Measurements from ENCODE around the gene RPS6KA2.

RPS6KA2 gene

DNA sequence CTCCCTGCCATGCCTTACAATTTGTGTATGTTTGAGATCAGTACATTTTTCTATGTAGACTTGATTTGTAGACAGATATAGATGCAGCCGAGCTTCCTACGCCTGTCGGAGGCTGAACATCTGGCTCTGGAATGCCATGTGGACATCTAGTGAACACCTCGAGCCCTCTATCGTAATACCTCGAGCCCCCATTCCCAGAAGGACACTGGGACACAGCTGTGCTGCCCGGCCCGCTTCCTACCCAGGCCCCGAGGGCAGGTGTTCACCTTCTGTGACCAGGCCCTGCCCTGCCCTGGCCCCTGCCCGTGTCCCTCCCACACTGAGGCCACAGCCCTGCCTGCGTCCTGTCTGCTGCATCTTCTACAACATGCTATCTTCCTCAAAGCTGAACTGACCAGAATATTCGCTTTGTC is 12.9 kb downstream of the RPS6KA2 start:
- DNase-seq = no peak

DNA sequence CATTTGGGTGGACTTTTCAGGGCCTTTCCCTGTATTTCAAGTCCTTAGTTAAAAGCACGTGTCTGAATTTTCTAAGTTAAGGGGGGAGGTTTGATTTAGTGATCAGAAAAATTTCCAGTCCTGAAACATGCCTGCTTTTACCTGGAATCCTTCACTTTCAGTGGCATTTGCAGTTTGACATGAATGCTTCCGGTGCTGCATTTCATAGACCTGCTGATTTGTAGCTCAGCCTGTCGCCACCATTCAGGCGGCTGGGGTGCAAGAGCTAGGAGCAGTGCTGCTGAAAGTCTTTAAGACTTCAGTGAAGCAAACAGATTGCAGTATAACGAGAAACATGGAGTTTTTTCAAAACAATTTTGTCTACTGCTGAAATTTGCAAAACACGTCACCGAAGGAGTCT is 14.0 kb downstream of the RPS6KA2 start:
- DNase-seq = no peak

DNA sequence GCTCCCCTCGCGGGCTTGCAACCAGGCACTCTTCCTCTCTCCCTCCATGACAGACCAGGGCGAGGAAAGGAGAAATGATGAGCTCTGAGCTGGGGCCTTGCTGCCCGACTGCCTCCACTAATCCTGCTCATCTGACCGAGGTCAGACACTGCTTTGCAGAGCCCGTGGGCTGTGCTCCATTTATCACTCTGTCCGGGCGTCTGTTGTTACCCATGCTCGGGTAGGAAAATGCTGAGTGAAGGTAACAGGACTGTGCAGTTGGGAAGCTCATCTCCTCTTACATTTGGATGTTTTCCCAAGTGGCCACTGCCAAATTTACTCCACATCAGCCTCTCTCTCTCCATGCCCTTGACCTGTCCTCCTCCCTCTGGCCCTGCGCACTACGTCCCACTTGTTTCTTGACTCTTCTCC is 14.6 kb downstream of the RPS6KA2 start:
- DNase-seq = no peak

DNA sequence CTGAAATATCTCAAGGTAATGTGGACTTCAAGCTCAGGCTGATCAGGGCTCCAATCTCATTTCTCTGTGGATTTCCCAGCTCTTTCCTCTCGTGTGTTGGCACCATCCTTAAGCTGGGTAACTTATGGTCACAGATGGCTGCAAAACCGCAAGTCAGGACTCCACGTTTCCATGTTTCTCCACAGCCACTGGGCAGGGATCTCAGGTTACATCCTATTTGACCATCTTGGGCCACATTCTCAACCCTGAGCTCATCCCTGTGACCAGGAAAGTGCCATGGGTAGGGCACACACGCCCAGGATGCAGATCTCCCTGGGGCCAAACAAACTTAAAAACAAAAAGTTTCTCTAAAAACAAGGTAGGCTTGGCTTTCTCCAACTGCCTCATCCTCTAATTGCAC is 15.4 kb downstream of the RPS6KA2 start:
- DNase-seq = no peak

DNA sequence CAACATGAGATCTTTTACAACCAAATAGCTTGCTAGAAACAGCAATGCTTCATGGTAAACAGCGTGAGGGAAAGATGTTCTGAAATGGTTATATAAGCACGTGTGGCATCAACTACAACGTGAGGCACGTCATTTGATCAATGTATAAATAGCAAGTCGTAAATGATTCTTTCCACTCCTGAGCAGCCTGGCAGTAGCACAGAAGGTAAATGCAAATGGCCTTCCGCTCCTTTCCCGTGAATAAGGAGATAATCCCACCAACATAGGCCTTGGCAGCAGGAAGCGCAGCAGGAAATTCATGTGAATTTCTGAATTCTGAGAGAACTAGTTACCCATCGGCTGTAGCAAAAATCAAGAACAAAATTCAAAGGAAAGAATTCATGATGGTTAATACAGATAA is 17.0 kb downstream of the RPS6KA2 start:
- no peak for DNase-seq

DNA sequence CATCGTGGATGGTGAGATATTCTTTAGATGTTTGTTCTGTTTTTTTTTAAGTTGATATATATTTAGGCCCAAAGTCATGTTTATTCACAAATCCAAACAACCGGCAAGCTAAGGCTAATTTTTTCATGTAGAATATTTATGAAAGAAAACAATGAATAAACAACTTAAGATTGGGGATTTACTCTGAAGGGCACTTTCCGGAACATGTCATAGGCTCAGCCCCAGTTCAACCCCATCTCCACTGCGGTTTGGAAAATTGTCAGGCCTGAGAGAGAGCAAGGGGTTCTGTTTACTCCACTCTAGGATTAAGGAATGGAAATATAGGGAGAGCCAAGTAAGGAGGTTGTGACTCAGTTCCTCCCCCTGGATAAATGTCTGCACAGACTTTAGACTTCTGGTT is 18.3 kb downstream of the RPS6KA2 start:
- no peak for DNase-seq

DNA sequence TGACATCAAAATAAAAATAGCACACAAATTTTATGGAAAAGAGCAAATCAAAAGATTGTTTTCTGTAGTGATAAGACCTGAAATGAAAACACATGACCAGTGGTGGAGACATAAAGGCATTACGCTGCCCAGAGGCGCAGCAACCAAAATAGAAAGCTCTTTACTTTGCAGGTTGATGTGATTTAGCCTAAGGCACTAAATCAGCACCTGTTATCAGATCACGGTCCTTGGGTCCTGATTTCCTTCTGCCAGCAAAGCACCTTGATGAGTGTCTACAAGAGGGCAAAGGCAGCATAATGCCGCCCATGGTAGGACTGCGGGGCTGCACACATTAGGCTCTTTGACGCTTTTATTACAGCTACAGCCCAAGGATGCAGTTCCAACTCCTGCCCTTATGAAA is 21.3 kb downstream of the RPS6KA2 start:
- no peak for DNase-seq

DNA sequence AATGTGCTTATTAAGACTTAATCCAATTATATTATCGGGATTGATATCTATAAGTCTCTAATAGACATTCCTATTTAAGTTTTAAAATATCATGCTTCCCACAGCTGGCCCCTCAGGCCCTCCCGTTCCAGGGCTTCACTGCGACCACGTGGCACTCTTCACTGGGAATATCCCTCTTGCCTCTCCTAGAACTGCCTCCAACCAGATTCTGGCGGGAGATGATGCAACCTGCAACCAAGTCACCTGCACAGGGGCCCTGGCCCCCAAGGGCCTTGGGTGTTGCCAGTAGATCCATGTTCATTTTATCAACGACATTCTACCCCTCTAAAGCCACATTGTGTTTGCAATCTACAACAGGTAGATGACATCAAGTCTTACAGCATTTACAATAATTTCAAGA is 22.1 kb downstream of the RPS6KA2 start:
- no peak for DNase-seq

DNA sequence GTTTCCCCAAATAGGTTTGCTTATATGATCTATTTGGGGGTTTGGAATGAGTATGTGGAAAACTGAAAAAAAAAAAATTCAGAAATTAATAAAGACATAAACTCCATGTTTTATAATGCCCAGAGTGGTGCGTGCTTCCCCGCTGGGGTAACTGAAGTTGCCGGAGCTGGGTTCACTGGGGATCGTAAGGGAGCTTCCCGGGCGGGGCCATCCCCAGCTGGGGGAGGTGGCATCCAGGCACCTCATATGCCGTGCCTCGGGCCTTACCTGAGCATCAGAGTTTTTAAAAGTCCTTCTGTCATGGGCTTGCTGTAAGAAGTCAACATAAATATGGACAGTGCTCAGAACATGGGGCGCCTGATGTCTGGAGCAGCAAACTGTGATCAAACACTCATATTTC is 22.7 kb downstream of the RPS6KA2 start:
- no peak for DNase-seq

DNA sequence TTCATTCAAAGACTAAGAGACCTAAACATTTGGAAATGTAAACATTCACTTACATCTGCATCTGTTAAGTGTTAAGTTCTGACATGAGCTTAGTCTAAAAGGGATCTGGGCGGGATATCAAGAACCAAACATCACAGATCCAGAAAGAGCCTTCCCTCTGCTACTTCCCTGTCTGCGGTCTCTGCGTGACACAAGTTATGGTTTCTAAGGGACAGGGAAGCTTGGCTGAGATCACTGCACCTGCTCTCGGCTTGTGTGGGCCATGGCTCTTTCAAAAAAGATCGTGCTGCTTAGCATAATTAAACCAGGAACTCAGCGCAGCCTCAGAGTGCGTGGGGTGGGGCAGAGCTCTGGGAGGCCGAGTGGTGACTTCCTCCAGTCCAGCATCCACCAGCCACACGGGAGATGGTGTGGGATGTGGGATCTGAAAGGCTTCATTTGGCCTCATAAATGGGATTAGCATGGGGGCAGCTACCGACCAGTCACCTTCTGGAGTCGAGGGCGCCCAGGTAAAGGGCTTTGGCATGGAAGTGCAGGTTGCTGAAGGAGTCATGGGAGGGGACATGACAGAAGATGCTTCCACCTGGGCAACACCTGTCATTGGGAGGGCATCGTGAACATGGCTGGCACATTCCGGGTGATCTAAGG is 23.9 kb downstream of the RPS6KA2 start:
- DNase-seq = peak in 3 of 4 experiments; percentile 47 to 69 (median 58)

DNA sequence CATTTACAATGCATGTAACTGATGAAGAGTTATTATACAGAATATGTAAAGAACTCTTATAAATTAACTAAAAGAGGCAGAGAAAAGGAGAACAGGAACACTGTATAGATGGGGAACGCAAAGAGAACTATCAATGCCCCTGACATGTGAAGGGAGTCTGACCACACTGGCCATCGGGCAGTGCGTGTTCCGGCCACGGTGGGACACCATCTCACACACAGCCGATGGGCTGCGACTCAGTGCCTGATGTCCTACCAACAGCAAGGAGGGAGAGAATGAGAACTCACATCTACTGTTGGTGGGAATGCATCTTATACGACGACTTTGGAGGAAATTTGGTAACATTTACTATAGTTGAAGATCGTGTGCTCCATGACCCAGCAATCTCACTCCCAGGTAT is 25.1 kb downstream of the RPS6KA2 start:
- no peak for DNase-seq

DNA sequence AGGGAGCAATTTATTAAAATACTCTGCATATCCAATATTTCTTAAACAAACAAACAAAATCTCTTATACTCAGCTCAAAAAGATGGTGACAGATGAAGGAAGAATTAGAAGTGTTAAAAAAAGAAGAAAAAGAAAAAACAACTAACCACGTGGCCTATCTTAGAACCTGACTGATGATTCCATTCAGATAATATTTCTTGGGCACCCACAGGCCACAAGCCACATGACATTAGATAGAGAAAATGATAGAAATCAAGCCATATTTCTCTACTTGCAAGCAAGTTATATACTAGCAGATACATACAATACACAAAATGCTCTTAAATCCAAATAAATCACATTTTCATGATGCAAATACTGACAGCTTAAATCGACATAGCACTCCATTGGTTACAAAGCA is 26.1 kb downstream of the RPS6KA2 start:
- DNase-seq = no peak

DNA sequence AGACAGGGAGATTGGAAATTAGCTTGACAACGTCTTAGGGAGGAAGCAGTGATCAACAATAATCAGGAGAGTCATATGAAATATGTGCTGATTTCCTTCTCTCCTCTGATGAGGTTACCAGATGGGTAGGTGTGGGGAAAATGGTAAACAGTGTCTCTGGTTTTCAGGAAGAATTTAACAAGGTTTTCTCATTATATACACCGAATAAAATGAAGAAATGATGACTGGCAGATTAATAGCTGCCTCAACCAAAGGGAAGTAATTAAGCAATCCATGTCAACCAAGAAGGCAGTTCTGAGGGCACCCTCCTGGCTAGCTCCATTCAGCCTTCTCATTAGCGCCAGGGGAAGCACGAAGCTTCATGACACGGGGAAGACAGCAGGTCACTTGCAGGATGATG is 27.8 kb downstream of the RPS6KA2 start:
- peak; percentile 61 to 80 (median 78) for DNase-seq

DNA sequence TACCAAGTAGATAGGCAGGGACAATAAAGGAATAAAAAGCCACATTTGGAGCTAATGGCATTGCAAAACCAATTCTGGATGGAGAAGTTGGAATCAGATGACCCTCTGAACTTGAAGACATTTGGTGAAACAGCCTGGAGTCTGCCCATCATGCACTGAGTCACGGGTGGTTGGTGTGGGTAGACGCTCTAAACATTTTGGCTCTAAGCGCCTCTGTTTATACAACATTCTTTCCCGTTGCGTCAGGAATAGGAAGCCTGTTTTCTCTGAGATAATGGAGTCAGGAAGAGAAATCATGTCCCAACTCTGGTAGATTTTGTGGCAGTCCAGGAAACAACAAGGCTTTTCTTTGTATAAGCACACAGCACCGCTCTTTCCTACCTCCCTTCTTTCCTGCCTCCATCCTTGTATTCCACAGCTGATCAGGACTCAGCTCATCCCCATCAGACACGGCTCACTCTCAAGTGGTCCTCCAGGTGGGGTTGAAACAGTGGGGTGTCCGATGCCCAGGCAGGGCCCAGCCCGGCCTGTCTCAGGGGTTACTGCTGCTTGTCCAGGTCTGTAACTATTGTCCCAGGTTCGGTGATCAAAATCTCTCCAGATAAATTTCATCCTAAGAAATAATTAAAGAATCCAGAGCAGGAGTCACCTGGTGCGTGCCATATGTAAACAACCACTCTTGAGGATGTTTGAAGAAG is 28.5 kb downstream of the RPS6KA2 start:
- DNase-seq = peak; percentile 90 to 96 (median 92)

DNA sequence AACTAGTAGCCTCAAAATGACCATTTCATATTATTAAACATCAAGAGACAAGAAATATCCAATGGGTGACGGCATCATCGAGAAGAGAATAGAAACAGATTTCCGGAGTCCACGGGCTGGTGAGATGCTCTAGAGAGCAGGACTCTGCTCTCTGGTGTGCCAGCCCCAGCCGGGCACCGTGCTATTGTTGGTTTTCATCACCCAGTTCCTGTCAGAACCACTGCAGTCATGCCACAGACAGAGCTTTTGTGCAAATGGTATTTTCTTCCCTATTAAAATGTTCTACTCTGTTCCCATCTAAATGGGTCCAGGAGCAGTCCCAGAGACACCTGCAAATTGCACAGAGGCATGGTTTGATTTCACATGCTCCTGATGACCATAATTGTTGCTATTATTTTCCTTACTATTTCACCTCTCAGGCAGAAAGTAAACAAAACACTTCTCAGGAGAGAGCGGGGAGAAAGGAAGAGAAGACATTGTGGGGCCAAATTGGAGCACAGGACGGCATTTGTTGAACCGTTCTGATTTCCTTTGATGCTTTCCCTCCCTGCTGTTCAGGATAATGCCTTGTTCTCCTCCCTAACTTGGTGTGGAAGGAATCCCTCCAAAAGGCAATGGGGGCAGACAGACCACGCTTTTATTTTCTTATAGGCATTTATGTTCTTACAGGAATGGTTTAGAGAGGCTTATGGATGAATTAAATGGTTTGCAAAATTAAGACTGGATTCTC is 29.2 kb downstream of the RPS6KA2 start:
- peak; percentile 30 to 61 (median 53) for DNase-seq

DNA sequence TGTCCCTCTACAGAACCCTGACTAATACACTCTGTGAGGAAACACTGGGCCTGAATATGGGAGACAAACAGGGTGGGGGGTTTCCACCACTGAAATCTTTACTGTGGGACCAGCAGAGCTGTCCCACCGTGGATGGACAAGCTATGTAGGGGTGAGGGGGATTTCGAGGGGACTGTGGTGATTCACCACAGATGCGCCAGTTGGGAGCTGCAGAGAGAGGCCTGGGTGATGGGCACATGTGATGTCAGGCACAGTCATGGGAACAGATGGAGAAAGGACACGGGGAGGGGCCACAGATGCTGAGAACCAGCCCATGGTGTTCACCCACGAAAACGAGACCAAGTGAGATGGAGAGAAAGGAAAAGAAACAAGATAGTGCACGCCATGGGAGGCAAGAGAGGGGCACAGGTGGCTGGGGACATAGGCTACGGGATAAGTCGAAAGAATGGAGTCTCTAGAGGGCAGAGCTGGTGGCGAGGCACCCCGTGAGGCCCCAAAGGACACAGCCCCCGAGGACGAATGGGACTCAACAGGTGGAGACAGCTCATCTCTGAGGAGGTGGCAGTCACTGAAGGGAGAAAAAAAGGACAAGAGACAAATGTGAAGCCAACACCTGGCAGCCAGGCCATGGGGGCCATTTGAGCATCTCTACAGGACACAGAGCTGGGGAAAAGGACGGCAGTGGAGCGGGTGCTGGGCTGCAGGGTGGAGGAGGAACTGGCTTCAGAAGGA is 30.1 kb downstream of the RPS6KA2 start:
- DNase-seq = peak in 1 of 4 experiments; percentile 24

DNA sequence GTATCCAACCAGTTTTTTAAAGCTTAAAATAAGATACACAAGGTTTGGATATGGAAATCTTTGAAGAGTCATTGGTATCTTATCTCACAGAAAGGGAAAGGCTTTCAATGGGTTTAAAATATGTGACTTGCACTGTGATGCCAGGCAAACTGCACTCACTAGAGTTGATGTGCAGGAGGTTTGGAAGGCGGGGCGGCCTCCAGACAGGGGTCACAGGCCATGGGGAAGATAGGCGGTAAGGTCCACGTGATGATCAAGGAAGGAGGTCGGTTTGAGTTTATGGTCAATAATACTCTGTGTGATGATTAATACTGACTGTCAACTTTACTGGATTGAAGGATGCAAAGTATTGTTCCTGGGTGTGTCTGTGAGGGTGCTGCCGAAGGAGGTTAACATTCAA is 31.1 kb downstream of the RPS6KA2 start:
- DNase-seq = no peak

DNA sequence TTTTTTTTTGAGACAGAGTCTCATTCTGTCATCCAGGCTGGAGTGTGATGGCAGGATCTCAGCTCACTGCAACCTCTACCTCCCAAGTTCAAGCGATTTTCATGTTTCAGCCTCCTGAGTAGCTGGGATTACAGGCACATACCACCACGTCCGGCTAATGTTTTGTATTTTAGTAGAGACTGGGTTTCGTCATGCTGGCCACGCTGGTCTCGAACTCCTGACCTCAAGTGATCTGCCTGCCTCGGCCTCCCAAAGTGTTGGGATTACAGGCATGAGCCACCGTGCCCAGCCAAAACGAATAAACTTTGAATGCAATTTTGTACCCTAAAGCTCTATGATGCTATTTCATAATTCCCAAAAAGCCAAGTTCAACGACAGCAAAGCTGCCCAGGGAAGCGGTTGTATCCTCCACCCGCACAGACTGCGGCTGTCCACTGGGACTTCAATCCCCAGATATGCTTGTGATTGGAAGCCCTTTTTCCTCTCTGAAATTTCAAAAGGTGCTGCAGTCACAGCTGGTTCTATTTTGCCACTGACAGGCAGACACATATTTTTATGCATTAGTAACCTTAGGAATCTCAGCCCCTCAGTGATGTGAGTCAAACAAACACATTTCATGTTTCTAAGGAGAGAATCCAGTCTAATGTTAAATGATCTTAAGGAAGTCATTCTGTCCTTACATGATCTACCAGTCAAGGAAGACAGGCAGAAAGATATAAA is 31.8 kb downstream of the RPS6KA2 start:
- DNase-seq = no peak

DNA sequence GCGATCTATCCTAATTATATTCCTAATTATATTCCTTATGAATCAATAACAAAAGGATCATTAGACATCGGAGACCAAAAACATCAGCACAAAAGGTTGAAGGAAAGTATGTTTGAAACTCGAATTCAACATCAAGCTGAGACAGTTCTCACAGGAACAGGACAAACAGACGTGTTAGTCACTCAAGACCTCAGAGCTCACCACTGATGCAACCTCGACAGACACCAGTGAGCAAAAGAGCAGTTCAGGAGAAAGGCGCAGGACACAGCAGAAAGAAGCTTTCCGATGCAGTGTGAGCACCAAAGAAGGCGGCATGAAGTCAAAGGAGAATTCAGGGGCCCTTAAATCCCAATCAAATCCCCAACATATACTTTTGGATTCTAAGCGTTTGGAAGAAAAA is 34.2 kb downstream of the RPS6KA2 start:
- peak in 3 of 4 experiments; percentile 57 to 68 (median 59) for DNase-seq

DNA sequence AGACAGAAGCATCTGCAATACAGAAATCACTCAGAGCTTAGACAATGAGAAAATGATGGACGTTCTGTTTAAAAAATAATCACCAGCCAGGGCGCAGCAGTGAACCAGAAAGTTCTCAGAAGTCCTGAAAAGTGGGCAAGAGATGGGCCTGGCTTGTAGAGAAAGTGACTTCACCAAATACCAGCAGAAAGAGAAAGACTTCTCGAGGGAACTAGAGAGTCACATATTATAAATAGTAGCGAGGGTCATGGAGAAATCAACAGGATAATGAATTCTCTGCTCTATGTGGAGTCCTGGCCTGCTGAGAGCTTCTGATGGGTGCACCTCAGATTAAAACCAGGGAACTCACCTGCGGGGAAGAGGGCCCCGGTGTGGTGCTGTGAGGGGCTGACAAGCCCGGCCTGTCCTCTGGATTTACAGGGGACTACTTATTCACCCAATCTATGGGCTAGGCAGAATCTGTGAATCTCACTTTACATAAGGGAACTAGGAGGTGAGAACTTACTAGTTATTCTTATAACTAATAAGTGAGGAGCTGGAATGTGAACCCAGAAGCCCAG is 35.0 kb downstream of the RPS6KA2 start:
- no peak for DNase-seq

DNA sequence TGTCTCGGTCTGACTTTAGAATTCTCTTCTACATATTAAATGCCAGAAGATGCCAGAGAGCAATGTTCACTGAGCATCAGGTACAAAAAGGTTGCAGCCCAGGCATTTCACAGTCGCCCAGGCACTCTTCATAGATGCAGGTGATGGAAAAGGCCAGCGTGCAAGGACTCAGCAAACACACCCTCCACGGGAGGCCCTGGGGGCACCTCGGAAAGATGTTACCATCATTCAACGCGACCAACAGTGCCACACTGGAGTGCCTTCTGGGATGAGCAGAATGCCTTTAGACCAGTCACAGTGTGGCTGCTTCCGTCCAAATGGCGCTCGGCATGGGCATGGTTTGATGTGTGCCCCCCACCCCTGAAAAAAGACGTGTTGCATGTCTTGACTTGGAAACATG is 36.0 kb downstream of the RPS6KA2 start:
- no peak for DNase-seq

Data from suppressor macrophage (primary cell).